Activated T-helper 17 cell treated with anti-CD3 and anti-CD28 coated beads, Interleukin-2, amount 50 U/mL, for 72 hours (primary cell): ENCODE measurements around the gene EVA1B. TPM values are rescaled to one million over a fixed set of nuclear protein-coding genes. Genes with fewer than 3 reads are reported as not detected.

Experiments used
- ATAC-seq: fragments of 150-1000 bp; cut with Tn5 transposase; replicated peaks from 2 replicates; pipeline ENCODE4 v1.10.0; 2021; ENCODE audit warnings: mild to moderate bottlenecking, moderate library complexity
- H3K27ac Mint-ChIP-seq: one replicate; pipeline ENCODE4 v1.8.0; 2022; ENCODE audit warnings: mixed read lengths
- H3K27me3 Mint-ChIP-seq: one replicate; pipeline ENCODE4 v1.8.0; 2022; ENCODE audit warnings: mixed read lengths
- H3K36me3 Mint-ChIP-seq: one replicate; pipeline ENCODE4 v1.8.0; 2022; ENCODE audit warnings: low read depth, mild to moderate bottlenecking, mixed read lengths
- H3K4me1 Mint-ChIP-seq: one replicate; pipeline ENCODE4 v1.8.0; 2022; ENCODE audit warnings: mixed read lengths
- H3K4me3 Mint-ChIP-seq: one replicate; pipeline ENCODE4 v1.8.0; 2022; ENCODE audit warnings: mild to moderate bottlenecking, mixed read lengths
- H3K9me3 Mint-ChIP-seq: one replicate; pipeline ENCODE4 v1.8.0; 2022; ENCODE audit warnings: mixed read lengths
- total RNA-seq, 2 donors: library from RNA; stranded (reverse); gene quantifications; one replicate each; pipeline ENCODE4 v1.2.3, GENCODE V29; 2022

Gene EVA1B
- total RNA-seq, 2 donors from 2014 or later: 2.5 to 5.6 TPM

- Mint-ChIP-seq H3K9me3 (no peaks in the 10 kb centered on the region), H3K36me3 (peaks cover 89% of the 10 kb centered on the region), H3K27ac (peak overlapping the region; percentile 100), H3K4me3 (peak overlapping the region; percentile 100), H3K4me1 (peaks cover 30% of the 10 kb centered on the region), H3K27me3 (no peaks in the 10 kb centered on the region)
- no peak for ATAC-seq
Measured at GRCh38 chr1:36307601-36308330, 15.7 kb downstream of the EVA1B start.

- no peaks in the 10 kb centered on the region for H3K9me3 Mint-ChIP-seq
- H3K4me3 Mint-ChIP-seq: peak overlapping the region; percentile 100
- peaks cover 91% of the 10 kb centered on the region for H3K36me3 Mint-ChIP-seq
- H3K4me1 Mint-ChIP-seq: peaks cover 30% of the 10 kb centered on the region
- H3K27me3 Mint-ChIP-seq: no peaks in the 10 kb centered on the region
- H3K27ac Mint-ChIP-seq: peak overlapping the region; percentile 100
- peak; percentile 92 for ATAC-seq
Measured at GRCh38 chr1:36306902-36307456, 16.5 kb downstream of the EVA1B start.

GRCh38 chr1:36306210-36306901 lies 17.1 kb downstream of the EVA1B start, which contains the start of gene SH3D21:
Gene SH3D21, plus strand, starts transcription at chr1:36306368. Its CDS starts 53 bp downstream, at chr1:36306421.
- ATAC-seq: peak; percentile 40
- H3K27ac Mint-ChIP-seq: peak within 1 kb of the TSS; percentile 100
- peaks cover 31% of the 10 kb centered on the region for H3K4me1 Mint-ChIP-seq
- no peaks in the 10 kb centered on the region for H3K9me3 Mint-ChIP-seq
- peaks cover 93% of the 10 kb centered on the region for H3K36me3 Mint-ChIP-seq
- H3K4me3 Mint-ChIP-seq: peak within 1 kb of the TSS; percentile 100
- no peaks in the 10 kb centered on the region for H3K27me3 Mint-ChIP-seq

- Mint-ChIP-seq H3K27me3 (no peaks in the 10 kb centered on the region), H3K4me3 (peak overlapping the region; percentile 100), H3K9me3 (no peaks in the 10 kb centered on the region), H3K27ac (peak overlapping the region; percentile 73), H3K4me1 (peaks cover 36% of the 10 kb centered on the region), H3K36me3 (peaks cover 93% of the 10 kb centered on the region)
- no peak for ATAC-seq
Measured at GRCh38 chr1:36305915-36306209, 17.6 kb downstream of the EVA1B start.

GRCh38 chr1:36304970-36305914 lies 18.2 kb downstream of the EVA1B start:
- H3K9me3 Mint-ChIP-seq: no peaks in the 10 kb centered on the region
- peak; percentile 46 for ATAC-seq
- peak overlapping the region; percentile 73 for H3K27ac Mint-ChIP-seq
- no peaks in the 10 kb centered on the region for H3K27me3 Mint-ChIP-seq
- H3K36me3 Mint-ChIP-seq: peaks cover 93% of the 10 kb centered on the region
- H3K4me3 Mint-ChIP-seq: peak overlapping the region; percentile 100
- peaks cover 42% of the 10 kb centered on the region for H3K4me1 Mint-ChIP-seq

GRCh38 chr1:36304521-36304920 lies 18.9 kb downstream of the EVA1B start:
- H3K27ac Mint-ChIP-seq: peak overlapping the region; percentile 73
- H3K9me3 Mint-ChIP-seq: no peaks in the 10 kb centered on the region
- peak overlapping the region; percentile 100 for H3K4me3 Mint-ChIP-seq
- H3K27me3 Mint-ChIP-seq: no peaks in the 10 kb centered on the region
- peaks cover 93% of the 10 kb centered on the region for H3K36me3 Mint-ChIP-seq
- ATAC-seq: no peak
- peaks cover 46% of the 10 kb centered on the region for H3K4me1 Mint-ChIP-seq

- no peaks in the 10 kb centered on the region for H3K9me3 Mint-ChIP-seq
- H3K27ac Mint-ChIP-seq: peak overlapping the region; percentile 73
- peak overlapping the region; percentile 51 for H3K4me3 Mint-ChIP-seq
- H3K4me1 Mint-ChIP-seq: peaks cover 44% of the 10 kb centered on the region
- peaks cover 92% of the 10 kb centered on the region for H3K36me3 Mint-ChIP-seq
- ATAC-seq: no peak
- no peaks in the 10 kb centered on the region for H3K27me3 Mint-ChIP-seq
Measured at GRCh38 chr1:36303650-36304360, 19.6 kb downstream of the EVA1B start.

- peak overlapping the region; percentile 73 for H3K27ac Mint-ChIP-seq
- peak overlapping the region; percentile 51 for H3K4me3 Mint-ChIP-seq
- no peaks in the 10 kb centered on the region for H3K27me3 Mint-ChIP-seq
- H3K4me1 Mint-ChIP-seq: peaks cover 44% of the 10 kb centered on the region
- H3K9me3 Mint-ChIP-seq: no peaks in the 10 kb centered on the region
- ATAC-seq: no peak
- peaks cover 92% of the 10 kb centered on the region for H3K36me3 Mint-ChIP-seq
Measured at GRCh38 chr1:36303244-36303643, 20.2 kb downstream of the EVA1B start.

- ATAC-seq: no peak
- H3K36me3 Mint-ChIP-seq: peaks cover 97% of the 10 kb centered on the region
- H3K9me3 Mint-ChIP-seq: no peaks in the 10 kb centered on the region
- peak overlapping the region; percentile 53 for H3K4me3 Mint-ChIP-seq
- H3K27me3 Mint-ChIP-seq: no peaks in the 10 kb centered on the region
- peak overlapping the region; percentile 81 for H3K27ac Mint-ChIP-seq
- H3K4me1 Mint-ChIP-seq: peaks cover 39% of the 10 kb centered on the region
Measured at GRCh38 chr1:36301220-36301619, 22.2 kb downstream of the EVA1B start.

- Mint-ChIP-seq H3K36me3 (peaks cover 99% of the 10 kb centered on the region), H3K4me1 (peaks cover 38% of the 10 kb centered on the region), H3K27me3 (no peaks in the 10 kb centered on the region), H3K27ac (peak overlapping the region; percentile 81), H3K9me3 (no peaks in the 10 kb centered on the region), H3K4me3 (peak overlapping the region; percentile 53)
- ATAC-seq: peak; percentile 75
Measured at GRCh38 chr1:36300526-36300925, 22.9 kb downstream of the EVA1B start.

GRCh38 chr1:36298640-36299039 lies 24.8 kb downstream of the EVA1B start:
- Mint-ChIP-seq H3K36me3 (peaks cover 99% of the 10 kb centered on the region), H3K27me3 (no peaks in the 10 kb centered on the region), H3K4me1 (peaks cover 24% of the 10 kb centered on the region), H3K27ac (no peak overlapping the region), H3K4me3 (no peak overlapping the region), H3K9me3 (no peaks in the 10 kb centered on the region)
- no peak for ATAC-seq

- no peak overlapping the region for H3K27ac Mint-ChIP-seq
- no peaks in the 10 kb centered on the region for H3K27me3 Mint-ChIP-seq
- no peak overlapping the region for H3K4me3 Mint-ChIP-seq
- H3K4me1 Mint-ChIP-seq: peaks cover 19% of the 10 kb centered on the region
- no peaks in the 10 kb centered on the region for H3K9me3 Mint-ChIP-seq
- peaks cover 99% of the 10 kb centered on the region for H3K36me3 Mint-ChIP-seq
- no peak for ATAC-seq
Measured at GRCh38 chr1:36297062-36297461, 26.4 kb downstream of the EVA1B start.

- H3K36me3 Mint-ChIP-seq: peaks cover 99% of the 10 kb centered on the region
- no peaks in the 10 kb centered on the region for H3K9me3 Mint-ChIP-seq
- ATAC-seq: no peak
- H3K27me3 Mint-ChIP-seq: no peaks in the 10 kb centered on the region
- H3K4me1 Mint-ChIP-seq: peaks cover 9% of the 10 kb centered on the region
- no peak overlapping the region for H3K4me3 Mint-ChIP-seq
- H3K27ac Mint-ChIP-seq: no peak overlapping the region
Measured at GRCh38 chr1:36295390-36295789, 28.1 kb downstream of the EVA1B start.
